ENCODE data around the gene KCNQ1.

- TF ChIP-seq CTCF (IDR thresholded peaks at IDR 0.05) (no peak), EZH2 (IDR thresholded peaks at IDR 0.05; ENCODE audit: borderline replicate concordance, insufficient read depth, low read depth, low read length, poor library complexity, severe bottlenecking) (no peak)
Observed at GRCh38 chr11:2571598-2572281, 126.9 kb downstream of the KCNQ1 start.

All from B cell (primary cell).